Neural progenitor cell (in vitro differentiated cells): ENCODE data around the gene PEAK1.

Experiments used
- EZH2 ChIP-seq: fragments of 200-600 bp; sonication (generic); IDR thresholded peaks from 2 replicates; pipeline ENCODE4 v1.6.1; 2017; ENCODE audit warnings: antibody characterized with exemption, mild to moderate bottlenecking, moderate library complexity
- EZH2phosphoT487 ChIP-seq: fragments of 200-600 bp; sonication (generic); IDR thresholded peaks from 2 replicates; pipeline ENCODE4 v1.6.1; 2017; ENCODE audit warnings: antibody characterized with exemption
- TF ChIP-seq, protein P1 (sequence below): fragments of 200-600 bp; sonication (generic); IDR thresholded peaks from 2 replicates; pipeline ENCODE4 v1.5.1; 2017; ENCODE audit warnings: antibody characterized with exemption, mild to moderate bottlenecking

GRCh38 chr15:77430213-77430612 is 10.3 kb upstream of the PEAK1 start:
- TF ChIP-seq, protein P1, sequence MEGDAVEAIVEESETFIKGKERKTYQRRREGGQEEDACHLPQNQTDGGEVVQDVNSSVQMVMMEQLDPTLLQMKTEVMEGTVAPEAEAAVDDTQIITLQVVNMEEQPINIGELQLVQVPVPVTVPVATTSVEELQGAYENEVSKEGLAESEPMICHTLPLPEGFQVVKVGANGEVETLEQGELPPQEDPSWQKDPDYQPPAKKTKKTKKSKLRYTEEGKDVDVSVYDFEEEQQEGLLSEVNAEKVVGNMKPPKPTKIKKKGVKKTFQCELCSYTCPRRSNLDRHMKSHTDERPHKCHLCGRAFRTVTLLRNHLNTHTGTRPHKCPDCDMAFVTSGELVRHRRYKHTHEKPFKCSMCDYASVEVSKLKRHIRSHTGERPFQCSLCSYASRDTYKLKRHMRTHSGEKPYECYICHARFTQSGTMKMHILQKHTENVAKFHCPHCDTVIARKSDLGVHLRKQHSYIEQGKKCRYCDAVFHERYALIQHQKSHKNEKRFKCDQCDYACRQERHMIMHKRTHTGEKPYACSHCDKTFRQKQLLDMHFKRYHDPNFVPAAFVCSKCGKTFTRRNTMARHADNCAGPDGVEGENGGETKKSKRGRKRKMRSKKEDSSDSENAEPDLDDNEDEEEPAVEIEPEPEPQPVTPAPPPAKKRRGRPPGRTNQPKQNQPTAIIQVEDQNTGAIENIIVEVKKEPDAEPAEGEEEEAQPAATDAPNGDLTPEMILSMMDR, result no peak
- no peak for TF ChIP-seq EZH2
- TF ChIP-seq EZH2phosphoT487, result no peak
